Cardiac septum (tissue), 1 donor: Measurements from ENCODE around the gene MYO1D. TPM values are rescaled to one million over a fixed set of nuclear protein-coding genes. Genes with fewer than 3 reads are reported as not detected.
"Not testable (repeated sequence)": the region's sequence is repeated elsewhere in the genome, so short reads cannot be mapped to it uniquely, and the experiment has no call there.

Experiments used
- DNase-seq: peaks from one replicate; pipeline ENCODE4 v3.0.0-alpha.2; 2020; ENCODE audit warnings: low spot score
- intact Hi-C: fragments of 100-400 bp; cut with DNase I; formaldehyde crosslinking; loops from one replicate; pipeline ENCODE4 v1.14.0; 2022
- total RNA-seq: library from RNA; stranded (reverse); fragmentation: NEBNext Ultra II Directional; extraction: Animal tissue kit (Norgen Biotek cat#: 25700); gene quantifications from one replicate; pipeline ENCODE4 v1.2.1, GENCODE V29; 2021
- donor health status: DM: no; HTN: no; CAD: no.

The MYO1D gene
- total RNA-seq, 1 donor from 2014 or later: 18.9 TPM

DNA sequence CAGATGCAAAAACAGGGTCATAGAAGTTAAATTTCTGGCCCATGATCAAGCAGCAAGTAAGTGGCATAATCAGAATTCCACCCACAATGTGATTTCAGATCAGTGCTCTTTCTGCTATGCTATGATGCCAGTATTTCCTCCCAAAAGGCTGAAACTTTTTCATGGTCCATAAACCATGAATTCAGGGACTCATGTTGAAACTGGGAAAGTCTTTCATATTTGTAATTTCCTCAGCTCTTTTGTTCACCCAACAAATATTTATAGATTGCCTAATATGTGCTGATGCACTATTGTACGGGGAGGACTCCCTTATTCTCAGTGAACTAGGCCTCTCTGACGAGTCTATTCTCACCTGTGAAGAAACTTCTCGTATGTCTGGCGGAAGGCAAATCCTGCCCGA lies 156.3 kb downstream of the MYO1D start:
- intact Hi-C loops: no loop called here
- DNase-seq: no peak

DNA sequence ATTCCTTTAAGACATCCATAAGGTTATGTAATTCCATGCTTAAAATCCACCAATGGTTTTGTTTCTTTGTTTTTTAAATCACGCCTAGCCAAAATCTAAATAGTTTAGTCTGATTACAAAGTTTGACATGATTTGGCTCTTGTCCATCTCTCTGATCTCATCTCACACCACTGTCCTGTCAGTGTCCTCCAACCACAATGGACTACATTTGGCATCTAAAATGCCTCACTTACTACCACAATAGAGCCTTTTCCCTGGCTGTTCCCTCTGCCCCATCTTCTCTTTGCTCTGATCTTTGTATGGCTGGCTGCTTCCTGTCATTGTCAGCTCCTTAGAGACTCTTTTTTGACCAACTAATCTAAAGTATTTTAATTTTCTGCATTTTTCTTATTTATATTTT lies 157.2 kb downstream of the MYO1D start:
- no peak for DNase-seq
- intact Hi-C loops: no loop called here

DNA sequence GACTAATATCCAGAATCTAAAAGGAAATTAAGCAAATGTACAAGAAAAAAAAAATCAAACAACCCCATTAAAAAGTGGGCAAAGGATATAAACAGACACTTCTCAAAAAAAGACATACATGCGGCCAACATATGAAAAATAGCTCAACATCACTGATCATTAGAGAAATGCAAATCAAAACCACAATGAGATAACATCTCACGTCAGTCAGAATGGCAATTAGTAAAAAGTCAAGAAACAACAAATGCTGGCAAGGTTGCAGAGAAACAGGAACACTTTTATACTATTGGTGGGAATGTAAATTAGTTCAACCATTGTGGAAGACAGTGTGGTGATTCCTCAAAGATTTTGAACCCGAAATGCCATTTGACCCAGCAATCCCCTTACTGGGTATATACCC lies 162.0 kb downstream of the MYO1D start:
- intact Hi-C loops, DNase-seq: not testable (repeated sequence)

DNA sequence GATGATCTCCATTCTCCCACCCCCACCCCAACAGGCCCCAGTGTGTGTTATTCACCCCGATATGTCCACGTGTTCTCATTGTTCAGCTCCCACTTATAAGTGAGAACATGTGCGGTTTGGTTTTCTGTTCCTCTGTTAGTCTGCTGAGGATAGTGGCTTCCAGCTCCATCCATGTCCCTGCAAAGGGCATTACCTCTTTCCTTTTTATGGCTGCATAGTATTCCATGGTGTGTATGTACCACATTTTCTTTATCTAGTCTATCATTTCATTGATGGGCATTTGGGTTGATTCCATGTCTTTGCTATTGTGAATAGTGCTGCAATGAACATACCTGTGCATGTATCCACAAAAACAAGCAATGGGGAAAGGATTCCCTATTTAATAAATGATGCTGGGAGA lies 162.7 kb downstream of the MYO1D start:
- DNase-seq, intact Hi-C loops: not testable (repeated sequence)

DNA sequence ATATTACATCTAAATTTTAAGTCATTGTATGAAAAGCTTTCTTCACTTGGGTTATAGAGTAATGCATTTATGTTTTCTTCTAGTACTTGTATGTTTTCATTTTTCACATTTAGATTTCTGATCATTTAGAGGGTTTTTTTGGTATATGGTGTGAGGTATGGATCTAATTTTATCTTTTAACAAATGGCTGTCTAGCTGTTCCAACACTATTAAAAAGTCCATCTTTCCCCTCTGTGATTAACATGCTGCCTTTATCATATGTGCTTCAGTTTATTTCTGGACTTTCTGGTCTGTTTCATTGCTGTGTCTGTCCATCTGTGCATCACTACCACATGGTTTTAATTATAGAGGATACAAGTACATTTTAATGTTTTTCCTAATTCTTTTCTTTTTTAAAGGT lies 163.8 kb downstream of the MYO1D start:
- intact Hi-C loops: no loop called here
- DNase-seq: no peak

DNA sequence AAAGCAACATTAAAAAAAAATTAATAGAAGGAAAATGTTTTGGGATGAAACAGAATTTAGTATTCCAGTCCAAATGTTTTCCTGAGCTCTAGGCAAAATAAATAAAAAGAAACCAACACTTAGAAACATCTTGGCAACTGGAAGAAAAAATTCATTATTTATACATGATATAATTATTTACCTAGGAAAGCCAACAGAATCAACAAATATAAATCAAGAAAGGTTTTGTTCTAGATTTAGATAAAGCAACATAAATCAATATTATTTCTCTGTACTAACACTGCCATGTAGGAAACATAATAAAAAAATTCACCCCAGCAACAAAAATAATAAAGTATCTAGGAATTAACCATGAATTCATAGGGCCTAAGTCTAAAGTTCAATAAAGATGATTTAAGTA lies 167.4 kb downstream of the MYO1D start:
- DNase-seq: no peak

DNA sequence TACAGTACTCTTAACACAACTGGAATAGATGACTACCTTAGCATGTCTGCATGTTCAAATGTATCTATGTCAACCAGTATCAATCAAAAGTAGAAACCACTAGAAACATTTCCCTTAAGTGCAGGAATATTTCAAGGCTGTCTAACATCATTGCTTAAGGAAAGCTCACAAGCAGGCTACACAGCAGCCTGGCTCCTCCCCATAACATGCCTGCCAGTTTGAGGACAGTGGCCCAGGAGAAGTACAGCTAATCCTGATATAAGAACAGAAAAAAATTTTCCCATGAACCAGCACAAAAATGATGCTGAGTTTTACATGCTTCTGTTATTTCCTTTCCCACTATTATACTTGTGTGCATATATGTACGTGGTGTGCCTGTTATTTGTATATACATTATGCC lies 175.1 kb downstream of the MYO1D start:
- intact Hi-C loops: no loop called here
- DNase-seq: no peak

More for the DNA sequence above, 167.4 kb downstream of the MYO1D start:
- intact Hi-C loops: no loop called here

DNA sequence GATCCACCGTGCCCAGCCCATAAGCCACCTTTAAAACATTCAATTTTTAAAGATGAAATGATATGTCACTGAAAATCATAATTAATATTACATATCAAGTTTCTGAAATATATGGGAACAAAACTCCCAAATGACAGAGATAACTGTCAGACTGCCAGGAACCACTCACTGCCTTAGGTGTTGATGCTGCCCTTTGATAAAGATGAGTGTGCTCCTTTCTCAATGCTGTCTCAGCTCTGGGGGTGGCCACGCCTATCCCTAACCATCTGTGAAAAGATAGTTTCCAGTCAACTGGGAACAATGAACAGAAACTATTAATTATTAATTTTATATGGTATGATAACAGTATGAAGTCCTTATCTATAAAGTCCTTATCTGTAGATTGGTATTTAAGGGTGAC lies 177.7 kb downstream of the MYO1D start:
- intact Hi-C loops: no loop called here
- no peak for DNase-seq

DNA sequence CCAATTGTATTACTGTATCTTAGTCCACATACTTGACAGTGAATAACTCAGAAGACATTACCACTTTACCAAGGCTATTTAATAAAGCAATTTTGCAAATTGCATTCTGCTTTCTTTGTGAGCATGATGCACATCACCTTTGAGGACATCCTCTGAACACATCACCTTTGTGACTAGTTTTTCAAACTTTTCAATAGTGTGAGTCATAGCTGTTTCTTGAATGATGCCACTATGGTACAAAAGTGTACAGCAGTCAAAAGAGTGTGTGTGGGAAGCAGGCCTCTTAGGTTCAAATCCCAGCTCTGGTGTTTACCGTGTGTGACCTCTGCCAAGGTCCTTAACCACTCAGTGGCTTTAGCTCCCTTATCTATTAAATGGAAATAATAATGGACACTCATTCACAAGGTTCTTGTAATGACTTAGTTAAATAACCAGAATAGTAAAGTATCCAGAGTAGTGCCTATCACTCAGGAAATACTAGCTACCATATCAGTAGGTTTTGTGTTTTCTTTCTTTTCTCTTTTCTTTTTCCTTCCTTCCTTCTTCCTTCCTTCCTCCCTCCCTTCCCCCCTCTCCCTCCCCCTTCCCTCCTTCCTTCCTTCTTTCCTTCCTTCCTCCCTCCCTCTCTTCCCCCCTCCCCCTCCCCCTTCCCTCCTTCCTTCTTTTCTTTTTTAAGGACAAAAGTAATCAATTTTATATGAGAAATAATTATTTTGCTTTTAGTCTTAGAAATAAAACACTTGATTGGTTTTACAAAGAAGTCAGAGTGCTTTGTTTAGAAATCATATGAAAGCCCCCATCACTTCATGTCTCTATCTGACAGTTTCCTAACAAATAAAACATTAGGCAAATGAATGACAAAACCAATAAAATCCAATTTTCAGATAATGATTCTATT lies 178.9 kb downstream of the MYO1D start:
- intact Hi-C loops: no loop called here
- no peak for DNase-seq

DNA sequence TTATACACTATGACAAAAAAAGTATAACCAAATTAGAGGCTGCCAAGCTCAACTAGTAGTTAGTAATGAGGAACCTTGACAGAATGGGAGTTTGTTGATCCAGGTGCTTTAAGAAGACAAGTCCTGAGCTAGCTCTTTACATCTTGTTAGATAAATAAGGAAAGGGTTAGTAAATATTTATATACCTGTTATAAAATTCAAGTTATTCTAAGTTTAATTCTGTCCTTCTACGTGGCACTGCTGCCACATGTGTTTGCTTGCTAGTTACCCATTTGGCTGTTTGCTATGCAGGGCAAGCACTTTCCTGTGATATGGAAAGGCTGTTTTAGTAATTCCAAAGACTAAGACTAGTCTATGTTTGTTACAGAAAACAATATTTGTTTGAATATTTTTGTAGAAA lies 180.5 kb downstream of the MYO1D start:
- intact Hi-C loops: no loop called here
- DNase-seq: no peak

DNA sequence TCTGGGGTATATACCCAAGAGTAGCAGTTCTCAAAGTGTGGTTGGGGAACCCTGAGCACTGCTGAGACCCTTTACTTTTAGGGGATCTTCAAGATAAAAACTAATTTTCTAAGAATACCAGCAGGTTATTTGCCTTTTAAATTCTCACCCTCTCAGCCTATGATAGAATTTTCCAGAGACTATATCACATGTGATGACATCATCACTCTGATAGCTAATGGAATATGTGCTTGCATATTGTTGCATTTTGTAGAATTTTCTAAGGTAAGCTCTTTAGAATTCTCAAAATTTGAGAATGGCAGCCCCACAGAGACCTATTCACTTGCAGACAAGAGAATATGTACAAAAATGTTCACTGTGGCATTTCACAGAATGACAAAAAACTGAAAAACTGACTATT lies 181.1 kb downstream of the MYO1D start:
- intact Hi-C loops: no loop called here
- no peak for DNase-seq

DNA sequence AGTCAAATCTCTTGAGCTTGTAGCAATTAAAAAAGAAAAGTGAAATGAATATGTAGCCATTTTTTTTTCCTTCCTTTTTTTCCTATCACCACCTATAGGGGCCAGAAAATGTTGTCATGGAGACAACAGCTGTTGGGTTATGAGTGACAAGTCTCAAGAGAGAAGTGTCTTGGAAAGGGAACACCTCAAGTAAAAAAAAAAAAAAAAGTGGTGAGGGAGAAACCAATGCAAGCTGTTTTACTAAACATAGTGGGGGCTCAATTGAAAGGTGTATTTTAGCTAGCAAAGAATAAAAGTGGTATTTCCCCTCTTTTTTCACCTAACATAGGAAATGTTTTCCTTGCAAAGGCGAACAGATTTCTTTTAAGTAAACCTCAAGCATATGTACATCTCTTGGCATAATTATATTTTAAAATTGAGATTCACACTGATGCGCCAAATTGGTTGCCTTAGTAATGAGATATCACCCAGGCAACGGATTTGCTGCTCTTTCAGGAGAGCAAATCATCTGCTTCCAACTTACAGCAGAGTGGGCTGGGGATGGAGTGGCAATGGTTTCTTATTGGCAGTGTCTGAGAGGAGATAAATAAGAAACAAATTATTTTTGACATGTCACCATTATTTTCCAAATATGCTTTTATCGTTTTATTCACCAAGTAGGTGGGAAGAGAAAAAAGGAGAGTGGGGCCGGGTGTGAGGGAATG lies 183.6 kb downstream of the MYO1D start:
- no peak for DNase-seq
- intact Hi-C loops: no loop called here

DNA sequence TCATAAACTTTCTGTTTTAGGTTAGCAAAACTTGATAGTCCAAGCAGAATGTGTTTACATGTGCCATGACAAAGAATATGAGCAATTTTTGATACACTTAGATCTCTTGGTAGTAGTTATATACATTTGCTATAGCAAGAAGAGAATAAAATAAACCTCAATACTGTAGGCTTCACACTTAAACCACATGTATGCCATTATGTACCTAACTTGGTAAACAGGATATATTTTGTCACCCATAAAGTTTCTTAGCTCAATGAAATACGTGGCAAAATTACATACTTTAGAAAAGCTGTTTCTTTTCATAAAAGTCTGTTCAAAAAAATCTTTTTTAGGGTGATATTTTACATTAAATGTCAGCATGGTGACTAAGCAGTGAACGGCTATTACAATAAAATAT lies 184.7 kb downstream of the MYO1D start:
- intact Hi-C loops: no loop called here

DNA sequence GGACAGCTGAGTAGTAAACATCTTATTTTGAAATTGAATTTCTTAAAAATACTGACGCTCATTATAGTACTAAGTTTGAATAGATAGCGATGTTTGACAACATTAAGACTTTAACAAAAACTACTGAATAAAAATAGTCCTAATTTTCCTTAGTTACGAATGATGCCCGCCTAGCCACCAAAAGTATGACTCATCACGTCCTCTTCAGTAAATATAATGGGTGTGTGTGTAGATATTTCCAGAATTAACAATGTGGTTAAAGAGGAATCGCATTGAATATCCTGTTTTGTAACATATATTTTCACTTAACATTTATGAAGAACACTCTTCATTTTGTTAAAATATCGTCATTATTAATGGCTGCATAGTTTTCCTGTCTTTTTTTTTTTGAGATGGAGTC lies 187.6 kb downstream of the MYO1D start:
- DNase-seq: no peak
- intact Hi-C loops: no loop called here

More for the DNA sequence above, 184.7 kb downstream of the MYO1D start:
- DNase-seq: no peak

DNA sequence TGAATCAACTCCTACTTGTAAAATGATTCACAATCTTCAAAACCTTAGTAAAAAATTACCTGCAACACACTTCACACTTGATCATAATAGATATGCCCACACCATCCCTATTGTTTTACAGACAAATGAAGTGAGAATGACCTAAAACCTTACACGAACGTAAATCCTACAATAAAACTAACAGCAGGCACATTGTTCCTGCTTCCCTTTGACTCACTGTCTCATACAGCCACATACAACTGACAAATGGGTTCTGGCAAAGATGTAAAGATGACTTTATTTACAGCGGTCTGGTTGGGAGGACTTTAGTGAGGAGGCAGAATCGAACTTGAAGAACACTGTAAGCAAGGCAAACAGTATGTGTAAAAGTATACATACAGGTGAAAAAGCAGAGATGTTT lies 188.7 kb downstream of the MYO1D start:
- intact Hi-C loops: no loop called here
- DNase-seq: no peak

DNA sequence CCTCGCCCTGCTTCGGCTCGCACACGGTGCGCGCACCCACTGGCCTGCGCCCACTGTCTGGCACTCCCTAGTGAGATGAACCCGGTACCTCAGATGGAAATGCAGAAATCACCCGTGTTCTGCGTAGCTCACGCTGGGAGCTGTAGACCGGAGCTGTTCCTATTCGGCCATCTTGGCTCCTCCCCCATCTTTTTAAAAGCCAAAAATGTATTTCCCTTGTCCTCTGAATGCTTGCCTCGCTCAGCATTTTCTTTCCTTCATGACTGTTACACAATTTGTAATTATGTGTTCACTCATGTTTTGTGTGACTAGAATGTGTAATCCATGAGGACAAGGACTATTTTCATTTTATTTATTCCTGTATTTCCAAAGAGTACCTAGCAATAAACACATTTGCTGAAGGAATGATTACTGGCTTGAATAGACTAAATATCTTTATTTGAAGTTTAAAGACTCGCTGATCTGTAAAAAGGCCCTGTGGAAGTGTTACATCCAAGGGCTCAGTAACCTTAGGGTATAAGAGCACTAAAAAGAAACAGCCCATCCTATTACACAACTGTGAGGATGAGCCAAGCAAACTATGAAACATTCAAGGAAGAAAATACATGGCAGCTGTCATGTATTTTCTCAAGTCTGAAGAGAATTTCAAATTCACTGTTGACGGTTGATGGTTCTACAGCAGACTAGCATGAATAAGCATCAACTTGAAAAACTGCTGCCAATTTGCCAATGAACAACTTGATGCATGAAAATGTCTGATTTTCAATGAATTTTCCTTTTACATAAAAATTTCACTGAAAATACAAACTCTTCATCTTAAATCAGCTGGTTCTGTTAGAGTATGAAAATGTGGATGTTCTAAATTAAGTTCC lies 192.6 kb downstream of the MYO1D start:
- DNase-seq: no peak
- intact Hi-C loops: no loop called here

DNA sequence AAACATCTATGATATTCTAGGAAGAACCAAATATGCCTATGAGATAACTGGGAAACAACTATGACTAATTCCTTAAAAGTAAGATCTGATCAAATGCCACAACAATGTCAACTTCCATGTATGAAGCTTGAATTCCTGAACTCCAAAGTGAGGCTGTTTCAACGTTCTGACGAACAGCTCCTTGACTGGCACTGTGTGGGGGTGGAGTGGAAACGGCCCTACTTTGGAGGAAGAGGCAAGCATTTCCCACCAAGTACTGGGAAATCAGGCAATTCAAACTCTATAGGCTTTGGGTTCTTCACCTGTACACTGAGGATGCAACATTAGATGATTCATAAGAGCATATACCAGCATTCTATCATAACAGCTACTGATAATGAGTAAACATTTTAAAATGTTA lies 203.0 kb downstream of the MYO1D start:
- intact Hi-C loops: no loop called here
- DNase-seq: no peak

DNA sequence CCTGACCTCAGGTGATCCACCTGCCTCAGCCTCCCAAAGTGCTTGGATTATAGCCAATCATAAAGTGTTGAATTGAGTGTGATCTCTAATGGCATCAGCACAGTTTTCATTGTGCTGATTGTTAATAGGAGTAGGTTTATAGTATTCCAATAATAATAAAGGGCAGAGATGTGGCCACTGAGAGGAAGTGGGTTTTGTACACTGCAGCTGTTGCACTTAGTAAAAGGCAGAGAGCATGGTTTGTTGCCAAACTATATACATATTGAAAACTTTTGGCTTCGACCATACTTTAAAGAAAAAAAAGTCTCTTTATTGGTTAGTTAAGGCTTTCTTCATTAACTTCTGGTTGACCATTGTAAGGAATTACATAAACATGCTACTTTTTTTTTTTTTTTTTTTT lies 204.2 kb downstream of the MYO1D start:
- no peak for DNase-seq
- intact Hi-C loops: no loop called here

DNA sequence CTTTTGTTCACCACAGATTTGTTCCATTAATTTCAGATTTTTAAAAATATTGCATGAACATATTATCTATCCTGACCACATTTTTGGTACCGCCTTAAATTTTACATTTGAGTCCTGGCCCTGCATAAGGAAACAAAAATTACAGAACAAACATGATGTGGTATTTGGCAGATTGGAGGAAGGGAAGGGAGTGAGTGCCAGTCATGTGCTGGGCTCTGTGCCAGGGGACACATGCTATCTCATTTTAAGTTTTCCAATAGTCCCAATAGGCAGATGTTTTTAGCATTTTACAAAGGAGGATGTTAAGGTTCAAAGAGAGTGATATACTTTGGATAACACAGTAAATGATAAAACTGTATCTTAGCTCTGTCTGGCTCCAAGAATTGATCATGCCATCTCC lies 205.0 kb downstream of the MYO1D start:
- intact Hi-C loops: no loop called here
- DNase-seq: no peak

DNA sequence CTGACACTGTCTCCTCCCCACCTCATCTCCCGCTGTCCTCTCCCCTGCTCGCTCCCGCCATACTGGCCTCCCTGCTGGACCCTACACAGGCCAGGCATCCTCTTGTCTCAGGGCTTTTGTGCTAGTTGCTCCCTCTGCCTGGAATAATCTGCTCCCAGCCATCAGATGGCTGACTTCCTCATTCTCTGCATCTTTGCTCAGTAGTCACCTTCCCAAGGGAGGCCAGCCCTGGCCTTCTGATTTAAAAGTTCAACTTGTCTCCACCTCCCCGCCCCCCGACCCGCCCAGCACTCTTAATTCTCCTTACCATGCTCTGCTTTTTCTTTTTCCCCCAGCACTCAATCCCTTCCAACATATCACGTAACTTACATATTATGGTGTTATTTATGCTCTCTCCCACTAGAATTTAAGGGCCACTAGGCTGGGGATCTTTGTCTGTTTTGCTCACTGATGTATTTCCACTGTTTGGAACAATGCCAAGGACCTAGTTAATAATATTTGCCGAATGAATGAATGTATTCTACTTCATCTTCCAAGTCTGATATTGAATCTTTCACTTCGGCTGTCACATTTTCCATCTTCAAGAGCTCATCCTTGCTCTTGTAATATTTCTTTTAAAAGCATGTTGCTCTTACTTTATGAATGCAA lies 211.9 kb downstream of the MYO1D start:
- DNase-seq: no peak
- intact Hi-C loops: no loop called here
